Measurements from ENCODE around the gene RBM17.
"Not testable (repeated sequence)": the region's sequence is repeated elsewhere in the genome, so short reads cannot be mapped to it uniquely, and the experiment has no call there.

RBM17 gene

GRCh38 chr10:6077071-6077675 lies 11.7 kb upstream of the RBM17 start:
- no peak for DNase-seq (ENCODE audit: low read depth in 1 of 2, low spot score in 1 of 2)

DNA sequence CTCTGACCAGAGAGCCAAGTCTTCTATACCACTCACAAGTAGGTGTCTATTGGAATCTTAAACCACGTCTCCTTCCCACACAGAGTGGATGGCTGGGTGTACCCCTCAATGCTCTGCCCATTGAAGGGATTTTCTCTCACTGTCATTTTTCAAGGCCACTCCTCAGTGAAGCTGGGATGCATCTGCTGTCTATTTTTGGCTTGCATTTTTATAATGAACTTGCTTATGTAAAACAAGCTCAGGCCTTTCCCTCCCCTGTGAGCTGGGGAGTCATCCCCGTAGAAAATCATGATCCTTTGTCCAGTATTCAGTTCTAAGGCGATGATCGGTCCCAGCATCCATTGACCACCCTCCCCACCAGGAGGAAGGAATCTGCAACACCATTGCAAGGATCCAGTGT lies 9.8 kb upstream of the RBM17 start:
- DNase-seq (ENCODE audit: low read depth in 1 of 2, low spot score in 1 of 2) = no peak

- DNase-seq (ENCODE audit: low read depth in 1 of 2, low spot score in 1 of 2) = no peak
These were observed 8.3 kb upstream of the RBM17 start for GRCh38 chr10:6080417-6080973.

DNA sequence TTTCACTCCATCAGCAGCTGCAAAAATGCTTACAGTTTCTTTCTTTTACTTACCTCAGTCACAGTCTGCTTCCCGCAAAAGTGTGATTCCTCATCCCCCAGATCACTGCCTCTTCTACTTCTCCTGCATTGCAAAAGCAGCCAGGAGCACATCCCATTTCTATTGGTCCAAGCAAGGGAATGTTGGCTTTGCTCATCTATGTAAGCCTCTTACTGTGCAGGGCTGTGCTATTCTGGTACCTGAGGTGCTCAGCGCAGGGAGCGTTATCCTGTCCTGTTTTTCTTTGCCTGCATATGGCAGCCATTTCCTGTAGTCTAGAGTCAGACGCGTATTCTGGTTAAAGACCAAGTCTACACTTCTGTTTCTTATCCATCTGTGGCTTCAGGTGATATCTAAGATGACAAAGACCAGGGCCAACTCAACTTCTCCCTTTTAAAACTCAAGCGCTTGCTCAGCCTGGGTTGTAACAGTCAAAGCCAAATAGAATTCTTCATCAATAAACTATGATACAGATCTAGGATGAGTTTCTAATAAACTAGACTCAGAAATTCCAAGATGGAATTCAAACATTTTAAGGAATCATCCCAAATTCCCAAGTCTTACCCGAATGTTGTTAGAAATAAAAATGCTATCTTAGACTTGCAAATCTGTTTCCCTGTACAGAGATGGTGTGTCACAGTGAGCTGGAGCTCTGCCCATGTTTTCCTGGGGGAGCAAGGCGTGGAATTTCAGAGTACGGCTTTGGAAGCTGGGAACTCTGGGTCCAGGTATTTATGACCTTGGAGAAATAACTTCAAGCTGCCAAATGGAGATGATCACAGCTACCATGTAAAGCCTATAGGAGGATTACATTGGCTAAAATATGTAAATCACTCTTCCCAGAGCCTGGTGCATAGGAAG lies 6.1 kb upstream of the RBM17 start:
- DNase-seq (ENCODE audit: low read depth in 1 of 2, low spot score in 1 of 2) = no peak

GRCh38 chr10:6083523-6084475 lies 5.0 kb upstream of the RBM17 start:
- no peak for DNase-seq (ENCODE audit: low read depth in 1 of 2, low spot score in 1 of 2)

GRCh38 chr10:6086375-6087233 lies 2.2 kb upstream of the RBM17 start:
- DNase-seq (ENCODE audit: low read depth in 1 of 2, low spot score in 1 of 2) = peak; percentile 74 to 78

- no peak for DNase-seq (ENCODE audit: low read depth in 1 of 2, low spot score in 1 of 2)
These were observed 743 bp downstream of the RBM17 start for GRCh38 chr10:6089334-6090219.

DNA sequence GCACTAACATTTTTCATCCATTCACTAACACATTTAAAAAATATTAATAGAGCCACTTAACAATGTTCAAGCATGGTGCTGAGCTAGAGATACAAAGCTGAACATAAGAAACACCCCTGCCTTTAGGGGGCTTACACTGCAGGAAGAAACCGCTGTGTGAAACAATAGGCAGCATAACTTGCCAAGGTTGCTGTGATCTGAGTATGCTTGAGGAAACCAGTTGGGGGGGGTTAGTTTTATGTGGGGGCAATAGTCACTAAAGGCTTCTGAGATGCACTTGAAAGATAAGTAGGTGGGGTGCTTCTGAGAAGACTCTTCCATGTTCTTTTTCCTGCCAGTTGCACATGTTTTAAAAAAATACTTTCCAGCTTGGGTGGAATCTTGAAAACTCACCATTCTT lies 2.8 kb downstream of the RBM17 start:
- DNase-seq (ENCODE audit: low read depth in 1 of 2, low spot score in 1 of 2) = no peak

- DNase-seq (ENCODE audit: low read depth in 1 of 2, low spot score in 1 of 2) = no peak
These were observed 3.9 kb downstream of the RBM17 start for GRCh38 chr10:6092731-6093130.

DNA sequence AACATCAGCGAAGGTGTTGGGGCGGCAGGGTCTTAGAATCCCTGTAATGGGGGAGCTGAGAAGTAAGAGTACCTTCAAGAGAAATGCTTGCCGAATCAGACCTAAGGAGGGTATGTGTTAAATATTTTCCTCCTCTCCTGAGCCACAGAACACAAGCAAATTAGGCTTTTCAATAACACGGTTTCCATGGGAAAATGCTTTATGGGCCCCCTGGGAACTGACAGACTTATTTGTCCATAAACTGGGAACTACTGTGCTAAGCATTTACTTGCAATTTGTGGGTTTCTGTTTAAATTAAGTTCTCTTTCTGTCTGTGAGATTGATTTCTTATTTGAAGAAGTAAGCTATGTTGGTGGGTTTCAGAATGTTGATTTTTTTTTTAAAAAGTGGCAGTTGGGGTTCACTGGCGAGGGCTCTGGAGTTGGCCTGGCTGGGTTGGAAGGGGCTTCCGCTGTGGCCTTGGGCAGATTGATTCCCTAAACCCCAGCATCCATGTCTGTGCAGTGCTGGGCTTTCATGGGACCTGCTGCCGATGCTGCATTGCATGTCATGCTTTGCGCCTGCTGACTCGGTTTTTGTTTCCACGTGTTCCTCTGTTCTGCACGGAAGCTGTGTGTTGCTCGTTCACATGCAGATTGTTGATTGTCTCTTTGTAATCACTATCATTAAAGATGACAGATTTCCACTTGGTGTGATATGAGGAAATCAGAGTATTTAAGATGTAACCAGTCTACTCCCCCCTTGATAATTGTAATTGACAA lies 7.2 kb downstream of the RBM17 start:
- DNase-seq (ENCODE audit: low read depth in 1 of 2, low spot score in 1 of 2) = no peak

DNA sequence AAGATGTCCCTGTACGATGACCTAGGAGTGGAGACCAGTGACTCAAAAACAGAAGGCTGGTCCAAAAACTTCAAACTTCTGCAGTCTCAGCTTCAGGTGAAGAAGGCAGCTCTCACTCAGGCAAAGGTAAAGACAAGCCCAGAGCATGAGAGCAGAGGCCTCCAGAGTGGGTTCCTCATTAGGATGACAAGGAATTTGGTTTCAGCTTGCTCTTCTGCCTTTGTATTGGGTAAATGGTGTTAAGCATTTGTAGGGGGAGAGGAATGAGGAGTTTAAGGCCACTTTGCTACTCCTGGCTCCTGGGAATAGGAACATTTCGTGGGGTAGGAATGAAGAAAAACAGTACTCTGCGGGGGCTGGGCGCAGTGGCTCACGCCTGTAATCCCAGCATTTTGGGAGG lies 8.2 kb downstream of the RBM17 start:
- no peak for DNase-seq (ENCODE audit: low read depth in 1 of 2, low spot score in 1 of 2)

GRCh38 chr10:6098156-6098555 lies 9.3 kb downstream of the RBM17 start:
- DNase-seq (ENCODE audit: low read depth in 1 of 2, low spot score in 1 of 2) = no peak

DNA sequence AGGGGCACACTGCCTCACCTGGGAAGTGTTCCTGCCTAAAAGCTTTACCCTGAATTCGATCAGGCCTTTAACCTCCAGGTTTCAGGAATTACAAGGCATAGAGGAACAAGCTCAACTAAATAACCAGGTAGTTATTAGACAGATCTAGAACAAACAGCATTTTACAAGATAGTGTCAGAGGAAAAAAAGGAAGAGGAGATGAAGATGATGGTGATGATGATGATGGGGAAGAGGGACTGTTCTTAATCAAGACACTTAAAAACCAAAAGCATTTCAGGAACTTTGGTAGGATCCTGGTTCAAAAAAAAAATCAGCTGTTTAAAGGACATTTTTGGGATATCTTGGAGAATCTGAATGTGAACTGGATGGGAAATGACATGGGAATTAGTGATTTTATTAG lies 11.5 kb downstream of the RBM17 start:
- no peak for DNase-seq (ENCODE audit: low read depth in 1 of 2, low spot score in 1 of 2)

- no peak for DNase-seq (ENCODE audit: low read depth in 1 of 2, low spot score in 1 of 2)
These were observed 12.3 kb downstream of the RBM17 start for GRCh38 chr10:6101181-6101580.

GRCh38 chr10:6102128-6102527 lies 13.3 kb downstream of the RBM17 start:
- DNase-seq (ENCODE audit: low read depth in 1 of 2, low spot score in 1 of 2) = no peak

DNA sequence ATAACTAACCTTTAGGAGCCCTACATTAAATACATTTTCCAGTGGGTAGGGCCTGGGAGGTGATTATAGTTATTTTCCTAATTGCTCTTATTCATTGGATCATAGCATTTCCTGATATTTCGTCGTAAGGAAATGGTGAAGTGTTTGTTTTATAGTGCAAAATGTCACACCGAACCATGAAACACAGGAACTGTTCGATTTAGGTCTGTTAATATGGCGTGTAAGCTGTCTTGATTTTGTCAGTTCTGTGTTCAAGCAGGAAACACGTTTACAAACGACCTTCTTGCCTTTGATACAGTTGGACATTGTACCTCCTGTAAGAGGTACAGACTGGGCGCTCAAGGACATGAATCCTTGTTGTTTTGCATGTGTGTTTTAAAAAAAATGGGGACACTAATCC lies 14.8 kb downstream of the RBM17 start:
- no peak for DNase-seq (ENCODE audit: low read depth in 1 of 2, low spot score in 1 of 2)

- not testable (repeated sequence) for DNase-seq (ENCODE audit: low read depth in 1 of 2, low spot score in 1 of 2)
These were observed 18.8 kb downstream of the RBM17 start for GRCh38 chr10:6107616-6108015.

GRCh38 chr10:6108072-6108471 lies 19.2 kb downstream of the RBM17 start:
- no peak for DNase-seq (ENCODE audit: low read depth in 1 of 2, low spot score in 1 of 2)

All from stimulated activated CD4-positive, alpha-beta T cell treated with anti-CD3 and anti-CD28 coated beads, Interleukin-15, amount 100 ng/mL, for 1 hour (primary cell).